G401.6 (cell line): Measurements from ENCODE around the gene CEP72.
"Not testable (repeated sequence)": the region's sequence is repeated elsewhere in the genome, so short reads cannot be mapped to it uniquely, and the experiment has no call there.

Experiments
- FAIRE-seq: peaks from 2 replicates; lab custom pipeline; 2012; peaks lifted over from hg19 to GRCh38; lab: Jason Lieb, UNC

Gene CEP72

GRCh38 chr5:611731-612486 is at the start of gene CEP72:
Gene CEP72, plus strand, starts transcription at chr5:612340. Its CDS starts 22 bp downstream, at chr5:612362.
- no peak for FAIRE-seq

GRCh38 chr5:565782-566440 is 46.2 kb upstream of the CEP72 start:
- FAIRE-seq: no peak

- no peak for FAIRE-seq
Measured at GRCh38 chr5:566636-567309, 45.4 kb upstream of the CEP72 start.

GRCh38 chr5:567664-568060 is 44.5 kb upstream of the CEP72 start:
- FAIRE-seq: no peak

- FAIRE-seq: no peak
Measured at GRCh38 chr5:568061-568781, 43.9 kb upstream of the CEP72 start.

GRCh38 chr5:568809-569208 is 43.3 kb upstream of the CEP72 start:
- FAIRE-seq: no peak

GRCh38 chr5:569358-569867 is 42.7 kb upstream of the CEP72 start:
- no peak for FAIRE-seq

GRCh38 chr5:569868-570361 is 42.2 kb upstream of the CEP72 start:
- no peak for FAIRE-seq

GRCh38 chr5:570446-570845 is 41.7 kb upstream of the CEP72 start:
- no peak for FAIRE-seq

- FAIRE-seq: no peak
Measured at GRCh38 chr5:570886-571285, 41.3 kb upstream of the CEP72 start.

GRCh38 chr5:571791-572190 is 40.3 kb upstream of the CEP72 start:
- no peak for FAIRE-seq

GRCh38 chr5:572398-573019 is 39.6 kb upstream of the CEP72 start:
- no peak for FAIRE-seq

GRCh38 chr5:573206-573605 is 38.9 kb upstream of the CEP72 start:
- FAIRE-seq: no peak

- FAIRE-seq: no peak
Measured at GRCh38 chr5:573976-574375, 38.2 kb upstream of the CEP72 start.

- FAIRE-seq: no peak
Measured at GRCh38 chr5:574906-575305, 37.2 kb upstream of the CEP72 start.

GRCh38 chr5:575636-576035 is 36.5 kb upstream of the CEP72 start:
- FAIRE-seq: no peak

GRCh38 chr5:577214-577613 is 34.9 kb upstream of the CEP72 start:
- not testable (repeated sequence) for FAIRE-seq

- no peak for FAIRE-seq
Measured at GRCh38 chr5:577800-578199, 34.3 kb upstream of the CEP72 start.

- no peak for FAIRE-seq
Measured at GRCh38 chr5:579211-579610, 32.9 kb upstream of the CEP72 start.

GRCh38 chr5:579746-580366 is 32.3 kb upstream of the CEP72 start:
- no peak for FAIRE-seq

- no peak for FAIRE-seq
Measured at GRCh38 chr5:580436-580835, 31.7 kb upstream of the CEP72 start.
